Islet precursor cell (in vitro differentiated cells): ENCODE results near the gene CYP26B1.
A peak's percentile ranks its signal among the peaks of the same experiment; 100 is the strongest.
"Not testable (repeated sequence)": the region's sequence is repeated elsewhere in the genome, so short reads cannot be mapped to it uniquely, and the experiment has no call there.

Experiments
- DNase-seq: peaks from one replicate; pipeline ENCODE4 v3.0.0-alpha.2; 2018

The CYP26B1 gene

GRCh38 chr2:72104821-72105588 is 42.7 kb downstream of the CYP26B1 start:
- peak; percentile 56 for DNase-seq

DNA sequence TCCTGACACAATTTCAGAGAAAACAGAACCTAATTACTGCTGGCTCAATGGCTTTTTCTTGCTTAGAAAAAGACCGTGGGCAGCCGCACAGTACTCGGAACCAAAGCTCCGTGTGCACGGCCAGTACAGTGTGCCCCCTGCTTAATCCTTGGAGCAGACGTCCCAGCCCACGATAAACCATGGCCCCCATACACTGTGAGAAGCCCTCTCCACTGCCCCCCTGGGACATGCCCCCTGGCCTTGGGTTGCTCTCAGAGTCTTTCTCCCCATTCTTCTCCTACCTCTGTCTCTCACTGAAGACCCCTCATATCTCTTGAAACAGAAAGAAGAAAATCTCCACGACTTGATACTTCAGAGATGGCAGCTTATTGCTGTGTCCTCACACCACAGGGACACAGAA is 44.0 kb downstream of the CYP26B1 start:
- DNase-seq, result no peak

GRCh38 chr2:72103161-72103560 is 44.5 kb downstream of the CYP26B1 start:
- peak; percentile 49 for DNase-seq

DNA sequence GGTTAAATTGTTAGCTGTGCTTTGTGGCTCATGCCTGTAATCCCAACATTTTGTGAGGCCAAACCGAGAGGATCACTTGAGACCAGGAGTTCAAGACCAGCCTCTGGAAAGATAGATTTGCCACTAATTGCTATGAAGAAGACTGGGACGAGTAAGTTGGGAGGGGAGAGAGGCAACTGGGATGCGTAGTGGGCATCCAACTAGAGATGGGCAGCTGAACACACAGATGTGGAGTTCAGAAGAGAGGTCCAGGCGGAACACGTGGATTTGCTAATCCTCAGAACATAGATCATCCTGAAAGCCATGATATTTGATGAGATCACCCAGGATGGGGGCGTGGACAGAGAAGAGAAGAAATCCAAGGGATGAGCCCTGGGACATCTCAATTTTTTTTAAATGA is 48.7 kb downstream of the CYP26B1 start:
- DNase-seq, result peak; percentile 7

DNA sequence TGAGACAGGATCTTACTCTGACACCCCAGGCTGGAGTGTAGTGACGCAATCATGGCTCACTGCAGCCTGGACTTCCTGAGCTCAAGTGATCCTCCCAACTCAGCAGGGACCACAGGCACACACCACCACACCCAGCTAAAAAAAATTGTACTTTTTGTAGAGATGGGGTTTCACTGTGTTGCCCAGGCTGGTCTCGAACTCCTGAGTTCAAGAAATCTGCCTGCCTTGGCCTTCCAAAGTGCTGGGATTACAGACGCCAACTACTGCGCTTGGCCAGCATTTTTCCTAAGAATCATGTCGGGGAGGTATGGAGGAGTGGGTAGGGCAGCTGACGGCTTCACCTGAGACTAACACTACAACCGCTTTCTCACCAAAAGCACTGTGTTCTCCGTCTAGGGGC is 50.4 kb downstream of the CYP26B1 start:
- peak; percentile 22 for DNase-seq

GRCh38 chr2:72096181-72096580 is 51.5 kb downstream of the CYP26B1 start:
- DNase-seq, result peak; percentile 15

DNA sequence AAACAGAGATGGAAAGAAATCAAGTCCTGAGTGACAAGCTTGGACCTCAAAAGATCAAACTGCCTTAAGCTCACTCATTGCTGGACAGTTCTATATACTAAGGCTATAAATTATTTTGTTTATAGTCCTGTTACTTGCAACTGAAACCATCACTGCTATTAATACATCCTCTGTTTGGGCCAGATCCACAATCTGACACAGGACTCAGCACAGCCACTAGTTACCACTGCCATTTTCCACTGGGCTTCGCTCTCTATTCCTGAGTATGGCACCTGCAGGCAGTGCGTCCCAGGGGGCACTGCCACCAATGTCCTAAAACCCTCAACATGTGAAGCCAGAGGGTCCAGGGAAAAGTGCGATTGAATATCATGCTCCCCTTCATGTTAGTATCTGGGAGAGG is 52.3 kb downstream of the CYP26B1 start:
- DNase-seq, result peak; percentile 38

DNA sequence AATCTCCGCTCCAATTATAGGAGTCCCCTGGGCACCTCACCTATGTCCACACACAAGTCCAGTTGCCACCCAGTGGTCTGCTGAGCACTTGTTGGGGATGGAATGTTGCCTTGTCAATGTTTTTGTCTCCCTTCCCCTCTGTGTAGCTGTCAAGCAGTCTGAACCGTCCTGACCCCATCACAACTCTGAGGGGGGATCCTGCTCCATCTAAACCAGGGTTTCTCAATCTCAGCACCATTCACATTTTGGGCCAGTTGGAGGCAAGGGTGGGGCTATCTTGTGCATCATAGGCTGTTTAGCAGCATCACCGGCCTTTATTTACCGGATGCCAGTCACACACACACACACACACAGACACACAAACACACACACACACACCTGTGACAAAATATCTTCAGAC is 53.0 kb downstream of the CYP26B1 start:
- DNase-seq, result peak; percentile 23

DNA sequence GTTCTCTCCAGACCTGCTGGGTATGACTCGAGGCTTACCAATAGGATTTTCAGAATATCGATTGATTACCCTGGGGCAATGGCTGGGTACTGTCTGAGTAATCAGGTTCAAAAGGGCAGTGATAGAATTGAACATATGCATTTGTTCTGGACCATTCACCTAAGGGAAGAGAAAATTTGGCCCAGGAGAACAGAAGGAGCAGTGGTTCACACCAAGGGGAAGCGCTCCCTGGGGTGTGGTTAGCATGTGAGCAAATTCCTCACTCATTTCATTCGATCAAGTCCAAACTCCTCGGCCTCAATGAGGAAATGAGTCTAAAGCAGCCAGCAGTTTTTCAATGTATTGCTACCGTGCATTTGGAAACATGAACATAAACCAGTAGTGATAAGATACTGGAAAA is 55.6 kb downstream of the CYP26B1 start:
- DNase-seq, result peak; percentile 15

DNA sequence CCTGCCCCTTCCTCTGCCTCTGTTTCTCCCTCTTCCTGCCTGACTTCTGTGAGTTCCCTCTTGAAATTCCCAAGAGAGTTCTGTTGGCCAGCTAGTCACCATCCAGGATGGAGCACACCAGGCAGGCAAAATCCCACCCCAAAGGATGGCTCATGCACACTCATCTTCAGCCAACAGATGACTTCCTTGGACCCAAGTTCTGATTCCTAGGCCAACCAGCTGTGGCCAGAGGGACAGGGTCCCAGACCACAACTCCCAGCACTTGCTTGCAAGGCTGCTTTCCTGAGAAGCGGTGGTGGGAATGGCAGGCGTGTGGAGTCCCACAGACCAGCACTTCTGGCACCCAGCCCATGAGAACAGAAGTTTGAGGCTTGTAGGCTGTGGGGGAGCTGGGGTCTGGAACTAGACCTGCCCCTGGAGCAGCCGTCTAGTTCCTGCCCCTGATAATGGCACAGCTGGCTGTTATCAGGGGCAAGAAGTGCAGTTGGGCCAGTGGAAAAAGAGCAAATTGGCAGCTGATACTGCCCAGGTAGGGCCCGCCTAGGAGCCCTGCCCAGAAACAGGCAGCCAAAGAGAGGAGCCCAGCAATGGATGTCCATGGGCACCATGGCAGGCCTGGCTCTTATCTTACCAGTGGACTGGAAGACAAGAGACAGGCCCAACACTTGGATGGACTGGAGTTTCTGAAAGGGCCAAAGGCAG is 56.7 kb downstream of the CYP26B1 start:
- peak; percentile 32 for DNase-seq

DNA sequence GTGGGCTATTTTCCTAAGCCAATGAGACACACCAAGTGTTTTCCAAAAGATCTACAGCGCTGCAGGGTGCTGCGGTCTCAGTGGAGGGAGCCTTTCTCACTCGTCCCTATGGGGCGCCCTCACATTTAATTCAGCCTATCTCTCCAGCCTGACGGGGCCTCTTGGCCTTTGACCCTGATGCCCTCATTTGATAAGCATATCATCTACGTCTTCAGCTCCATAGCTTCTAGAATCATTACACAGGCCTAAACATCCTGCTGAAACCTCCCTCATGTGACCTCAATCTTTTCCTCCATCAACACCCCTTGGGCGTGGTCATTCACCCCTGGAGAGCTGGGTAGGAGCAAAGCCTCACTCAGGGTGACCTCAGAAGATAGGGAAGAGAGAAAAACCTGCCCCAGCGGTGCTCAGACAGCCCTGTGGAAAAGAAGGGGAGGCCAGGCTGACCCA is 57.4 kb downstream of the CYP26B1 start:
- DNase-seq, result no peak

GRCh38 chr2:72089537-72089936 is 58.1 kb downstream of the CYP26B1 start:
- no peak for DNase-seq

DNA sequence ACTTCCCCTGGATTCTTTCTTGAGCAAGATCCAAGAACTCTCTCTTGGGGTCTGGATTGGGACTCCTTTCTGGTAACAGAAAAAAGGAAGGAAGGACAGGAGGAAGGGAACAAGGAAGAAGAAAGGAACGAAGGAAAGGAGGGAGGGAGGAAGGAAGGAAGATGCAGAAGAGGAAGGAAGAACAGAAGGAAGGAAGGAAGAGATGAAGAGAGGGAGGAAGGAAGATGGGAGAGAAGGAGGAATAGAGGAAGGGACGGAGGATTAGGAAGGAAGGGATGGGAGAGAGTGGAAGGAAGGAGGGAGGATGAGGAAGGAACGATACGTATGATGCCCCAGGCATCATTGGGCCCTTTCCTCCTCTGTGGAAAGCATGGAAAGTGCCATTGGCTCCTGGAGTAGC is 58.6 kb downstream of the CYP26B1 start:
- no peak for DNase-seq

- DNase-seq, result not testable (repeated sequence)
Observed at GRCh38 chr2:72086871-72087633, 60.6 kb downstream of the CYP26B1 start.

GRCh38 chr2:72085513-72085912 is 62.1 kb downstream of the CYP26B1 start:
- no peak for DNase-seq

GRCh38 chr2:72085036-72085435 is 62.6 kb downstream of the CYP26B1 start:
- DNase-seq, result no peak

GRCh38 chr2:72084584-72084976 is 63.1 kb downstream of the CYP26B1 start:
- DNase-seq, result no peak

DNA sequence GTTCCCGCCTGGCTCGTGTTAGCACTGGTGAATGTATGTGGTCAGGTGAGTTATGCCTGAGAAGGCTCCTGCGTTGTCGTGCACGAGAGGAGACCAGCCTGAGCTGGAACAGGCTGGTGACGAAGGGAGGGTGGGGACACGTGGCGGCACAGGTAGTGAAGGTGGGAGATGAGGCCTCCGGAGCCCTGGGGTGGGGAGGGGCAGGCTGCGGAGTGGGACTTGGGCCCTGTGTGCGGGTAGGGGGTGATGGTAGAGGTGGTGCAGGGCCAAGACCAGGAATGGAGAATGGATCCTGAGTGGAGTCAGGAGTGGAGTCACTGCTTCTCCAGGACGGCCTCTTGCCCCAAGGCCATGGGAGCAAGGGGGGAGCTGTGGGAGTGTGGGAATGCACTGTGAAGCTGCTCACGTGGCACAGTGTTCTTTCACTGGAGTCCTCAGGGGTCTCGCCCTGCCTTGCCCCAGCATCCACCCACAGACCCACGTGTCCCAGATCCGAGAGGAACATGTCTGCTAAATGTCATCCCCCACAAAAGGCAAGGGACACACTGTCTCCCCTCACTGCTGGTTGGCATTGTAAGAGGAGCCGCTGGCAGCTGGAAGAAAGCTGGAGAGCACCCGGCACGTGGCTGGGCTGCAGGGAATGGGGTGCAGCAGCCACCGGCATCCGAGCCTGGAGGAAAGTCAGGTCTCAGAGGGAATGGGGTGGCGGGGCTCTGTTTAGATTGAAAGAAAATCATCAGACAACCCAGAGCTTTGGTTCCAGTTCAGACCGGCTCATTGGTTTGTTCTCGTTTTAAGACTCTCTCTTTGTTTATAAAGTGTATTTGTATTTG is 63.7 kb downstream of the CYP26B1 start:
- DNase-seq, result no peak

DNA sequence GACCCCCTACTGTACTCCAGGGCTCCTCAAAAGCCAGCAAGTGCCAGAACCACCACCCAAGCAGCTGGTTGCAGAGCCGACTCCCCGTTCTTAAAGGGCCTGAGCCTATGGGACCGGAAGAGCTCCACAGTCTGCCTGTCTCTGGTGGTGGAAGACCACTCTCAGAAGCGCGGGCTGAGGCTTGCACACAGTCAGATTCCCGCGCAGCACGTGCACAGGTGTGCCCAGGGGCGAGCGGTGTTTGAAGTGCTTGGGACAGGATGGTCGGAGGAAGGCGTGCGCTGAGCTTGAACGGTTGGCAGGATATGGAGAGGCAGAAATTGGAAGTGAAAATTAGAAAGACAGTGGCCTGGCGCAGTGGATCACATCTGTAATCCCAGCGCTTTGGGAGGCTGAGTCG is 64.8 kb downstream of the CYP26B1 start:
- no peak for DNase-seq

DNA sequence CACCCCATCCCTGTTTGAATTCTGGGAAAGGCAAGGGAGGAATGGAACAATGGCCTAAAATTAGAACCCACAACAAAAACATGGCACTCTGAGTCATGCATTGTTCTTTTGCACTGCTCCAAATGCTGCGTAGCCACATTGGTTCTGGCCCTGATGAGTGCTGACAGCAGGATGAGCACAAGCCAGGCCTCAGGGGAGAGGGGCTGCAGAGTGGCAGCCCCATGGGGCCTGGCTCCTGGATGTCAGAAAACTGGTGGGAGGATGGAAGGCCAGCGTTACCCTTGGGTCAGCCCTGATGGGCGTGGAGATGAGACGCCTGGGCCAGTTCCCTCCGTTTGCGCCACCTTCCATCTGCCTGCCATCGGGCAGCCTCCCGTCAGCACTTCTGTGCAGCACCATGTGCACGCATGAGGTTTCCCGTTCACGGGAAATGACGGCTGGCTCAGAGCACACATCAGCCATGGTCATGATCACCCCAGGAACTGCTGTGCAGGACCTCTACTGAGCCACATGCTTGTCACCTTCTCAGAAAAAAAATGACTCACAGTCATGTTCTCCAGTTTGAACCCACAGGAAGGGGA is 65.6 kb downstream of the CYP26B1 start:
- no peak for DNase-seq

- DNase-seq, result no peak
Observed at GRCh38 chr2:72081451-72081850, 66.2 kb downstream of the CYP26B1 start.
